Liver (tissue), 3 donors: Measurements from ENCODE around the gene FMN1.

Source experiments
- RXRA ChIP-seq, 2 donors: IDR thresholded peaks; 2 replicates each; pipeline ENCODE4 v1.6.1; 2017 to 2018; ENCODE audit warnings: antibody characterized with exemption in 2 of 2, mild to moderate bottlenecking in 1 of 2
- YY1 ChIP-seq: IDR thresholded peaks from 2 replicates; pipeline ENCODE4 v1.6.1; 2016; ENCODE audit warnings: antibody characterized with exemption, mild to moderate bottlenecking
- TF ChIP-seq, protein P1 (sequence below): fragments of 150-350 bp; IDR thresholded peaks from 2 replicates; pipeline ENCODE4 v1.5.1; 2017; ENCODE audit warnings: improper control_type of control experiment, low read depth, low read length; ENCODE audit not compliant: missing input control
- TF ChIP-seq, protein P2 (sequence below): IDR thresholded peaks from 2 replicates; pipeline ENCODE4 v1.6.1; 2016; ENCODE audit warnings: antibody characterized with exemption, mild to moderate bottlenecking
- donor health status: healthy.
- donor health status: healthy.

DNA sequence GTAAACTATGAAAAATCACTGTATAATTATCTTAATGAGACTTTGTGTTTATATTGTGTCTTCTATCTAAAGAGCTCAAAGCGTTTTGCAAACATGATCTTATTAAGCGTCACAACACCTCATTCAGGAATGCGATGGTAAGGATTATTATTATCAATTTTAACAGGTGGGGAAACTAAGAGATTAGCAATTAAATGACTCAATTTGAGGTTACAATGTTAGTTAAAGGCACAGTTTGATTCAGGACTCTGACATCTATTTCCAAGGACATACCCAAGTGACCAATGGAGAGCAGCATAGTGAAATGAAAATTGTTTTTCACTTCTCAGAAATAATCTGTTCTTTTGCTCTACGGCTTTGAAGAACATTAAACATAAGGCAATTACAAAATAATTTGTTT, 74.6 kb downstream of the FMN1 start:
- TF ChIP-seq, protein P1, sequence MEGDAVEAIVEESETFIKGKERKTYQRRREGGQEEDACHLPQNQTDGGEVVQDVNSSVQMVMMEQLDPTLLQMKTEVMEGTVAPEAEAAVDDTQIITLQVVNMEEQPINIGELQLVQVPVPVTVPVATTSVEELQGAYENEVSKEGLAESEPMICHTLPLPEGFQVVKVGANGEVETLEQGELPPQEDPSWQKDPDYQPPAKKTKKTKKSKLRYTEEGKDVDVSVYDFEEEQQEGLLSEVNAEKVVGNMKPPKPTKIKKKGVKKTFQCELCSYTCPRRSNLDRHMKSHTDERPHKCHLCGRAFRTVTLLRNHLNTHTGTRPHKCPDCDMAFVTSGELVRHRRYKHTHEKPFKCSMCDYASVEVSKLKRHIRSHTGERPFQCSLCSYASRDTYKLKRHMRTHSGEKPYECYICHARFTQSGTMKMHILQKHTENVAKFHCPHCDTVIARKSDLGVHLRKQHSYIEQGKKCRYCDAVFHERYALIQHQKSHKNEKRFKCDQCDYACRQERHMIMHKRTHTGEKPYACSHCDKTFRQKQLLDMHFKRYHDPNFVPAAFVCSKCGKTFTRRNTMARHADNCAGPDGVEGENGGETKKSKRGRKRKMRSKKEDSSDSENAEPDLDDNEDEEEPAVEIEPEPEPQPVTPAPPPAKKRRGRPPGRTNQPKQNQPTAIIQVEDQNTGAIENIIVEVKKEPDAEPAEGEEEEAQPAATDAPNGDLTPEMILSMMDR: no peak
- TF ChIP-seq RXRA (IDR thresholded peaks at IDR 0.05): no peak
- TF ChIP-seq, protein P2, sequence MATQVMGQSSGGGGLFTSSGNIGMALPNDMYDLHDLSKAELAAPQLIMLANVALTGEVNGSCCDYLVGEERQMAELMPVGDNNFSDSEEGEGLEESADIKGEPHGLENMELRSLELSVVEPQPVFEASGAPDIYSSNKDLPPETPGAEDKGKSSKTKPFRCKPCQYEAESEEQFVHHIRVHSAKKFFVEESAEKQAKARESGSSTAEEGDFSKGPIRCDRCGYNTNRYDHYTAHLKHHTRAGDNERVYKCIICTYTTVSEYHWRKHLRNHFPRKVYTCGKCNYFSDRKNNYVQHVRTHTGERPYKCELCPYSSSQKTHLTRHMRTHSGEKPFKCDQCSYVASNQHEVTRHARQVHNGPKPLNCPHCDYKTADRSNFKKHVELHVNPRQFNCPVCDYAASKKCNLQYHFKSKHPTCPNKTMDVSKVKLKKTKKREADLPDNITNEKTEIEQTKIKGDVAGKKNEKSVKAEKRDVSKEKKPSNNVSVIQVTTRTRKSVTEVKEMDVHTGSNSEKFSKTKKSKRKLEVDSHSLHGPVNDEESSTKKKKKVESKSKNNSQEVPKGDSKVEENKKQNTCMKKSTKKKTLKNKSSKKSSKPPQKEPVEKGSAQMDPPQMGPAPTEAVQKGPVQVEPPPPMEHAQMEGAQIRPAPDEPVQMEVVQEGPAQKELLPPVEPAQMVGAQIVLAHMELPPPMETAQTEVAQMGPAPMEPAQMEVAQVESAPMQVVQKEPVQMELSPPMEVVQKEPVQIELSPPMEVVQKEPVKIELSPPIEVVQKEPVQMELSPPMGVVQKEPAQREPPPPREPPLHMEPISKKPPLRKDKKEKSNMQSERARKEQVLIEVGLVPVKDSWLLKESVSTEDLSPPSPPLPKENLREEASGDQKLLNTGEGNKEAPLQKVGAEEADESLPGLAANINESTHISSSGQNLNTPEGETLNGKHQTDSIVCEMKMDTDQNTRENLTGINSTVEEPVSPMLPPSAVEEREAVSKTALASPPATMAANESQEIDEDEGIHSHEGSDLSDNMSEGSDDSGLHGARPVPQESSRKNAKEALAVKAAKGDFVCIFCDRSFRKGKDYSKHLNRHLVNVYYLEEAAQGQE: no peak
- TF ChIP-seq YY1: no peak
